NB4 (cell line): ENCODE data around the gene CEP128.

ENCODE experiments used
- CTCF ChIP-seq: IDR thresholded peaks from one replicate; pipeline ENCODE4 v1.5.1; 2012; ENCODE audit warnings: low read depth, low read length
- POLR2A ChIP-seq: IDR thresholded peaks from 2 replicates; pipeline ENCODE4 v1.6.1; 2011; ENCODE audit warnings: mild to moderate bottlenecking; ENCODE audit not compliant: insufficient read length; ENCODE audit errors: extremely low read depth

- TF ChIP-seq CTCF: no peak
- no peak for TF ChIP-seq POLR2A
These were observed 17.0 kb downstream of the CEP128 start for GRCh38 chr14:80924365-80925103.
